OCI-LY7 (cell line): ENCODE results near the gene SNX2. TPM values are rescaled to one million over a fixed set of nuclear protein-coding genes. Genes with fewer than 3 reads are reported as not detected.

Experiments used
- BruUV-seq: library from RNA; stranded (reverse); fragments of 400-500 nt; replicated peaks from 2 replicates; lab custom pipeline; 2021; lab: Mats Ljungman, UMichigan
- CTCF ChIA-PET: fragments of 300-600 bp; sonication (Branson Sonifier 250); formaldehyde crosslinking; loops from one replicate; lab custom pipeline; 2022; ENCODE audit warnings: antibody characterized with exemption; ENCODE audit not compliant: unreplicated experiment; lab: Charles Lee
- POLR2A ChIA-PET: fragments of 300-600 bp; sonication (Branson Sonifier 250); formaldehyde crosslinking; loops from one replicate; lab custom pipeline; 2022; ENCODE audit warnings: antibody characterized with exemption; lab: Charles Lee
- DNase-seq: peaks from one replicate; pipeline ENCODE4 v3.0.0-alpha.2; 2015; ENCODE audit warnings: low spot score
- H2AFZ ChIP-seq: fragments of 200-600 bp; sonication (generic), shearing (Covaris generic); 2 replicates; pipeline ENCODE4 v1.6.1; 2014; ENCODE audit warnings: mild to moderate bottlenecking, antibody characterized with exemption, low read length, moderate library complexity
- H3K27ac ChIP-seq: fragments of 200-600 bp; sonication (generic); 2 replicates; pipeline ENCODE4 v1.5.1; 2014; ENCODE audit warnings: mixed run types, low read depth, mild to moderate bottlenecking, moderate library complexity, low read length, inconsistent platforms; ENCODE audit not compliant: poor library complexity, severe bottlenecking
- H3K36me3 ChIP-seq: fragments of 200-600 bp; sonication (generic); 2 replicates; pipeline ENCODE4 v1.6.1; 2014; ENCODE audit warnings: mild to moderate bottlenecking, antibody characterized with exemption, low read length, moderate library complexity, mixed read lengths; ENCODE audit not compliant: insufficient read depth
- H3K4me1 ChIP-seq: fragments of 200-600 bp; sonication (generic); 2 replicates; pipeline ENCODE4 v1.5.1; 2014; ENCODE audit warnings: mild to moderate bottlenecking, low read length; ENCODE audit not compliant: insufficient read depth, poor library complexity, severe bottlenecking
- H3K4me2 ChIP-seq: fragments of 200-600 bp; sonication (generic); 2 replicates; pipeline ENCODE4 v1.6.1; 2014; ENCODE audit warnings: mild to moderate bottlenecking, low read length
- H3K4me3 ChIP-seq: fragments of 200-600 bp; sonication (generic); 2 replicates; pipeline ENCODE4 v1.5.1; 2014; ENCODE audit warnings: mild to moderate bottlenecking, low read depth, low read length; ENCODE audit not compliant: poor library complexity, severe bottlenecking
- H3K79me2 ChIP-seq: fragments of 200-600 bp; sonication (generic); 2 replicates; pipeline ENCODE4 v1.6.1; 2016; ENCODE audit warnings: low read depth, mild to moderate bottlenecking, low read length, moderate library complexity, mixed read lengths; ENCODE audit not compliant: insufficient read depth
- H3K9me2 ChIP-seq: fragments of 200-600 bp; sonication (generic); 2 replicates; pipeline ENCODE4 v1.6.1; 2016; ENCODE audit warnings: mild to moderate bottlenecking, low read length, mixed read lengths; ENCODE audit not compliant: insufficient read depth
- H3K9me3 ChIP-seq: fragments of 200-600 bp; sonication (generic); 2 replicates; pipeline ENCODE4 v1.6.1; 2014; ENCODE audit warnings: mild to moderate bottlenecking, mixed run types, low read length, mixed read lengths
- H4K20me1 ChIP-seq: fragments of 200-600 bp; sonication (generic); 2 replicates; pipeline ENCODE4 v1.6.1; 2014; ENCODE audit warnings: mild to moderate bottlenecking, antibody characterized with exemption, low read length, moderate library complexity, mixed read lengths; ENCODE audit not compliant: insufficient read depth
- EZH2phosphoT487 ChIP-seq: fragments of 200-600 bp; sonication (generic); IDR thresholded peaks from 2 replicates; pipeline ENCODE4 v1.6.1; 2018; ENCODE audit warnings: low read depth, borderline replicate concordance, mild to moderate bottlenecking, mixed run types, antibody characterized with exemption, low read length, moderate library complexity, mixed read lengths
- intact Hi-C: fragments of 100-400 bp; cut with micrococcal nuclease; formaldehyde crosslinking; loops from one replicate; pipeline ENCODE4 v1.10.0; 2022; ENCODE audit not compliant: unreplicated experiment
- total RNA-seq, 2 experiments: library from RNA; depleted of rRNA in 1 of 2; stranded (reverse); fragments of >200 nt in 1 of 2; shearing (Covaris generic) in 1 of 2; gene quantifications; 2 replicates each; pipeline ENCODE4 v1.2.3, GENCODE V29; 2014 to 2022
- TF ChIP-seq, protein P1 (sequence below): fragments of 200-600 bp; sonication (generic); conservative IDR thresholded peaks from 2 replicates; pipeline ENCODE4 v1.5.1; 2014; ENCODE audit warnings: mild to moderate bottlenecking, antibody characterized with exemption, low read length, moderate library complexity, mixed read lengths

Gene SNX2
- total RNA-seq, 2 experiments from 2014 or later: 47.1 to 78.3 TPM

DNA sequence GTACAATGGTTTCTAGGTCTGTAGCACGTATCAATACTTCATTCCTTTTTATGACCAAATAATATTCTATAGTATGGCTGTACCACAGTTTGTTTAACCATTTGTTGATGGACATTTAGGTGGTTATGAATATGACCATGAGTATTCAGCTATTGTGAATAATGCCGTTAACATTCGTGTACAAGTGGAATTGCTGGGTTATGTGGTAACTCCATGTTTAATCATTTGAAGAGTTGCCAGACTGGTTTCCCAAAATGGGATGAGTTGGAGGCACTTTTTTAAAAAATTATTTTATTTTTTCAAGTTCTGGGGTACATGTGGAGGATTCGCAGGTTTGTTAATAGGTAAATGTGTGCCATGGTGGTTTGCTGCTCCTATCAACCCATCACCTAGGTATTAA is 4.6 kb downstream of the SNX2 start:
- Histone ChIP-seq H3K36me3 (peaks cover 26% of the 10 kb centered on the region), H3K27ac (no peak overlapping the region), H4K20me1 (0 out of 2 replicates have a peak, but pooled peaks cover 20% of the 10 kb centered on the region), H2AFZ (no peak overlapping the region), H3K9me2 (no peaks in the 10 kb centered on the region), H3K9me3 (peaks cover 4% of the 10 kb centered on the region; the same call in 1 of the 2 replicates), H3K4me3 (no peak overlapping the region), H3K79me2 (peaks cover 90% of the 10 kb centered on the region), H3K4me2 (no peak overlapping the region), H3K4me1 (peaks cover 23% of the 10 kb centered on the region)
- ChIA-PET POLR2A (interaction anchor here (0.6 kb wide), 1 partner anchor 1611 kb away, joined by 3 read pairs; no protein-coding TSS in a partner anchor), CTCF (no interaction called here)
- TF ChIP-seq EZH2phosphoT487: no peak
- TF ChIP-seq, protein P1, sequence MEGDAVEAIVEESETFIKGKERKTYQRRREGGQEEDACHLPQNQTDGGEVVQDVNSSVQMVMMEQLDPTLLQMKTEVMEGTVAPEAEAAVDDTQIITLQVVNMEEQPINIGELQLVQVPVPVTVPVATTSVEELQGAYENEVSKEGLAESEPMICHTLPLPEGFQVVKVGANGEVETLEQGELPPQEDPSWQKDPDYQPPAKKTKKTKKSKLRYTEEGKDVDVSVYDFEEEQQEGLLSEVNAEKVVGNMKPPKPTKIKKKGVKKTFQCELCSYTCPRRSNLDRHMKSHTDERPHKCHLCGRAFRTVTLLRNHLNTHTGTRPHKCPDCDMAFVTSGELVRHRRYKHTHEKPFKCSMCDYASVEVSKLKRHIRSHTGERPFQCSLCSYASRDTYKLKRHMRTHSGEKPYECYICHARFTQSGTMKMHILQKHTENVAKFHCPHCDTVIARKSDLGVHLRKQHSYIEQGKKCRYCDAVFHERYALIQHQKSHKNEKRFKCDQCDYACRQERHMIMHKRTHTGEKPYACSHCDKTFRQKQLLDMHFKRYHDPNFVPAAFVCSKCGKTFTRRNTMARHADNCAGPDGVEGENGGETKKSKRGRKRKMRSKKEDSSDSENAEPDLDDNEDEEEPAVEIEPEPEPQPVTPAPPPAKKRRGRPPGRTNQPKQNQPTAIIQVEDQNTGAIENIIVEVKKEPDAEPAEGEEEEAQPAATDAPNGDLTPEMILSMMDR: no peak
- BruUV-seq: no TSS peak
- intact Hi-C loops: loop anchor here (5.0 kb wide), 1 partner anchor 733 kb away; the partner anchor contains the start of gene CSNK1G3
- no peak for DNase-seq

- peaks cover 96% of the 10 kb centered on the region for H3K79me2 ChIP-seq
- ChIA-PET POLR2A (no interaction called here), CTCF (no interaction called here)
- peaks cover 32% of the 10 kb centered on the region for H3K36me3 ChIP-seq
- 0 out of 2 replicates have a peak, but pooled peaks cover 20% of the 10 kb centered on the region for H4K20me1 ChIP-seq
- no peak overlapping the region for H3K4me2 ChIP-seq
- no peak for TF ChIP-seq EZH2phosphoT487
- TF ChIP-seq, protein P1: no peak
- peaks cover 10% of the 10 kb centered on the region for H3K9me3 ChIP-seq
- BruUV-seq: no TSS peak
- no peak overlapping the region for H3K27ac ChIP-seq
- DNase-seq: peak; percentile 22
- intact Hi-C loops: no loop called here
- no peak overlapping the region for H3K4me3 ChIP-seq
- H2AFZ ChIP-seq: no peak overlapping the region
- no peaks in the 10 kb centered on the region for H3K9me2 ChIP-seq
- H3K4me1 ChIP-seq: peaks cover 23% of the 10 kb centered on the region
These were observed 5.4 kb downstream of the SNX2 start for GRCh38 chr5:122780296-122780695.

DNA sequence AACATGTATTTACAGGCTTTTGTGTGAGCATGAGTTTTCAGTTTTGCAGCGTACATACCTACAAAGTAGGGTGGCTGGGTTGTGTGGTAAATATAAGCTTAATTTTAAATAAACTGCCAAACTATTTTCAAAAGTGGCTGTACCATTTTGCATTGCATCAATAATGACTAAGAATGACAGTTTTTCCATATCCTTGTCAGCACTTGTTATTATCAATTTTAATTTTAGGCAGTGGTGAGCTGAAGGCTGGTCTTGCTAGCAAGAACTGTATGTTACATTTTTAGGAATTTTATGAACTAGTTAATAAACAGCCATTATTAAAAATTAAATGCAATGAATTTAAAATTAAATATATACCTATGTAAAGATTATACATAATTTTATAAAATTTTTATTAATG is 6.6 kb downstream of the SNX2 start:
- CTCF ChIA-PET: no interaction called here
- TF ChIP-seq EZH2phosphoT487: no peak
- TF ChIP-seq, protein P1: no peak
- no TSS peak for BruUV-seq
- POLR2A ChIA-PET: interaction anchor here (0.9 to 1.9 kb wide), 3 partner anchors 14 to 17 kb away, joined by 3 to 8 read pairs (median 6); no protein-coding TSS in a partner anchor
- Histone ChIP-seq H3K27ac (no peak overlapping the region), H3K36me3 (peaks cover 37% of the 10 kb centered on the region), H3K9me2 (no peaks in the 10 kb centered on the region), H3K9me3 (peaks cover 17% of the 10 kb centered on the region), H3K79me2 (peaks cover 96% of the 10 kb centered on the region), H3K4me1 (peaks cover 23% of the 10 kb centered on the region), H3K4me2 (no peak overlapping the region), H2AFZ (no peak overlapping the region), H4K20me1 (0 out of 2 replicates have a peak, but pooled peaks cover 13% of the 10 kb centered on the region), H3K4me3 (no peak overlapping the region)
- intact Hi-C loops: no loop called here
- DNase-seq: no peak
